Stimulated activated CD8-positive, alpha-beta memory T cell treated with anti-CD3 and anti-CD28 coated beads, Interleukin-12 subunit alpha, Interleukin-12 subunit beta, amount 100 ng/mL, for 24 hours (primary cell): ENCODE results near the gene KRTAP10-3.
A peak's percentile ranks its signal among the peaks of the same experiment; 100 is the strongest.

Experiments used
- DNase-seq: peaks from one replicate; pipeline ENCODE4 v3.0.0-alpha.2; 2020; ENCODE audit errors: extremely low read depth

The KRTAP10-3 gene

GRCh38 chr21:44519346-44520325, 39.0 kb downstream of the KRTAP10-3 start:
- DNase-seq: no peak

GRCh38 chr21:44518686-44519085, 39.9 kb downstream of the KRTAP10-3 start:
- DNase-seq: no peak

- no peak for DNase-seq
These were observed 41.3 kb downstream of the KRTAP10-3 start for GRCh38 chr21:44517175-44517899.

DNA sequence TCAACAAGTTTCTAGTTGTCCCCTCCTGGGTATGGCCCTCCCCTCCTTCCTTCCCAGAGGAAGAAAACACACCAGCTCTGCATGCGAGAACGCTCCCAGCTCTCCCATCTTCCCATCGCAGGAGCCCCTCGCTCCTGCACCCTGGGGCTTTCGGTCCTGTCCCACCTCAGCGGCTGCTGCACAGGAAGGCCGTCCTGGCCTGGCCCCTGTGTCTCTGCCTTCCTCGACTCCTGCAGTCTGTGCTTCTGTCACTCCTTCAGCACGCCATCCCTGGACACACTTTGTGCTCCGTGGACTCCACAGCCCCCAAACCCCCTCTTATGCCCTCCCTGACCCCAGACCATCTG, 41.8 kb downstream of the KRTAP10-3 start:
- no peak for DNase-seq

- DNase-seq: no peak
These were observed 42.3 kb downstream of the KRTAP10-3 start for GRCh38 chr21:44516342-44516741.

GRCh38 chr21:44515359-44516165, 43.0 kb downstream of the KRTAP10-3 start:
- DNase-seq: no peak

GRCh38 chr21:44514746-44515358, 43.7 kb downstream of the KRTAP10-3 start:
- no peak for DNase-seq

- no peak for DNase-seq
These were observed 44.4 kb downstream of the KRTAP10-3 start for GRCh38 chr21:44514218-44514520.

GRCh38 chr21:44513389-44514217, 45.0 kb downstream of the KRTAP10-3 start:
- DNase-seq: no peak

DNA sequence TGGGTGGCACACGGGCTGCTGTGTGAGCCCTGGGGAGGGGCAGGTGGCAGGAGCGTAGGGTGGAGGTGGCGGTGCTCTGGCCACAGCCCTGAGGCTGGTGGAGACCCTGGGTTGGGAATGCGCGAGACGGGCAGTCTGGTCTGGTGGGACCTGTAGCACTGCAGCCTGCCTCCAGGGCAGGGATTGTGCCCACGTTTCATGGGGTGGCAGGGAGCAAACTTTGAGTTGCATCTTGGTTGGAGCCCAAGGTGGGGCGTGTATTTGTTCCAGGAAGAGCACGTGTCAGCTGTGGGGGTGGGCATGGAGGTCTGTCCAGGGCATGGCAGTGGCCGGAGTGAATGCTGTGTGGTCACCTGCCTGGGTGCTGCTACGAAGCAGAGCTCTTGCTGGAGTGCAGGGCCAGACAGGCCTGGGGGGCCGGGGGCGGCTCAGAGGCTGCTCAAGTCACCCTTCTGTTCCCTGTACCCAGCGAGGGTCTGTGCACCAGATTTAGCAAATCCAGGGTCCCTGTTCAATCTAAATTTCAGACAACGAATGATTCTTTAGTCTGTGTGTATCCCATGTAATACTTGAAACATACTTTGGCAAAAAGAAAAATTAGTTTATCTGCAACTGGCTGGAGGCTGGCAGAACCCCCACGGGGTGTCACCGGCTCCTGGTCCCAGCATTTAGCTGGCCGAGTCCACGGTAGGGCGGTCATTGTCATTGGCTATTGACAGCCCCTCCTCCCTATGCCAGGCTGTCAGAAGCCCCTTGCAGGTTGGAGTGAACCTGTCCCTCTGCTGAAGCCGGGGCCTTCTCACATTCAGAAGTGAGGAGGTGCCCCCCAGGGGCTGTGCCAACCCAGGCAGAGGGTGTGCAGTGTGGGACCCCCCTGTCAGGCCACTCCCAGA, 45.9 kb downstream of the KRTAP10-3 start:
- DNase-seq: no peak

- DNase-seq: no peak
These were observed 46.7 kb downstream of the KRTAP10-3 start for GRCh38 chr21:44511938-44512275.

DNA sequence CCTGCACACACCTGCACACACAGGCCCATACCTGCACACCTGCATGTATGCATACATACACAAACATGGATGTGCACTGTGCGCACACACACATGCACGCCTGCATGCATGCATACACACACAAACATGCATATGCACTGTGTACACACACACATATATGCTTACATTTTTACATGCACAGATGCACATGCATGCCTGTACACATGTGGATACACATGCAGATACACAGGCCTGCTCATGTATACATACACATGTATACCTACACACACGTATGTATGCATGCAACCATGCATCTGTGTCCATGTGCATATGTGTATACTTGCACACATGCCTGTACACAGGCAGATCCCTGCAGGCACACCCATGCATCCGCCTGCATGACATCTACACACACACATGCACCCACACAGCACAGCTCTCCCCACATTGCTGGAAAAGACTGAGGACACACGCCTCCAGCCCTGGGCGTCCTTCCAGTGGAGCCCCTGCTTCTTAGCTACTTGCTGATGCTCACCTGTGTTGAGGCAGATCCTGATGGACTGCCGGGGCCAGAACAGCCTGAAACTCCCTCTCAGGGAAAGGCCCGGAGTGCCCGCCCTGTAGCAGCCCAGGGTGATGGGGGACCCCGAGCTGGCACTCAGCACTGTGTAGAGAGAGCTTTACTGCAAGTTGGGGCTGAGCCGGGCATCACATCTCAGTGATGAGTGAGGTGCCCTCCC, 47.2 kb downstream of the KRTAP10-3 start:
- no peak for DNase-seq

GRCh38 chr21:44510508-44511218, 47.9 kb downstream of the KRTAP10-3 start:
- DNase-seq: peak; percentile 31

DNA sequence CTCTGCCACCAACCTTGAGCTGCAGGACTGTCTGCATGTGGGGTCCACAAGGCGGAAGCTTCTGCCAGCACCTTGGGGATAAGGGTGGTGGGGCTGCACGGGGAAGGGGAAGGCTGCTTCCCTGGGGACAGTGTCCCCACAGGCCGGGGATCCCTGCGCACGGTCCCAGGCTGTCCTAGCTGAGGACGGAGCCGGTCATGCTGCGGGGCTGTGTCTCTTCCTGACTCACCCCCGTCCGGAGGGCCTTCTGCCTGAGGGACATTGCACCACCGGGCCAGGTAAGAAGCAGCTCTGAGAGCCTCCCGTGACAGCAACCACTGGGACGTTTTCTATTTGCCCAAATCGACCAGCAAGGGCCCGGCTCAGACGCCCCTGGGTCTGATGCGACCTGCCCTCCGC, 48.5 kb downstream of the KRTAP10-3 start:
- DNase-seq: no peak

DNA sequence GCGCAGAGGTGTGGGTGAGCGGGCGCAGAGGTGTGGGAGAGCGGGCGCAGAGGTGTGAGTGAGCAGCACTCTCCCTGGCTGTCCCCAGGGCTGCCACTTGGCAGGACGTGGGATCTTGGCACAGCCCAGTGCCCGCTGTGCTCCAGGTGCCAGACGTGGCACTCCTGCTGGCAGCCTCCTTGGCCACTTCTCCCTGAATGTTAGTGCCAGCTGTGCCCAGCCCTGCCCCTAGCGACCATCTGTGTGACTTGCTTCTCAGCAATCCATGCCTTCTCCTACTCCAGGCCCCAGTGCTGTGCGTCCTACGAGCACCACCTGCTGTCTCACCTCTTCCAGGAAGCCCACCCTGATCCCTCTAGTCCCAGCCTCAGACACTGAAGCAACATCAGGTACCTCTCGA, 49.1 kb downstream of the KRTAP10-3 start:
- DNase-seq: no peak

DNA sequence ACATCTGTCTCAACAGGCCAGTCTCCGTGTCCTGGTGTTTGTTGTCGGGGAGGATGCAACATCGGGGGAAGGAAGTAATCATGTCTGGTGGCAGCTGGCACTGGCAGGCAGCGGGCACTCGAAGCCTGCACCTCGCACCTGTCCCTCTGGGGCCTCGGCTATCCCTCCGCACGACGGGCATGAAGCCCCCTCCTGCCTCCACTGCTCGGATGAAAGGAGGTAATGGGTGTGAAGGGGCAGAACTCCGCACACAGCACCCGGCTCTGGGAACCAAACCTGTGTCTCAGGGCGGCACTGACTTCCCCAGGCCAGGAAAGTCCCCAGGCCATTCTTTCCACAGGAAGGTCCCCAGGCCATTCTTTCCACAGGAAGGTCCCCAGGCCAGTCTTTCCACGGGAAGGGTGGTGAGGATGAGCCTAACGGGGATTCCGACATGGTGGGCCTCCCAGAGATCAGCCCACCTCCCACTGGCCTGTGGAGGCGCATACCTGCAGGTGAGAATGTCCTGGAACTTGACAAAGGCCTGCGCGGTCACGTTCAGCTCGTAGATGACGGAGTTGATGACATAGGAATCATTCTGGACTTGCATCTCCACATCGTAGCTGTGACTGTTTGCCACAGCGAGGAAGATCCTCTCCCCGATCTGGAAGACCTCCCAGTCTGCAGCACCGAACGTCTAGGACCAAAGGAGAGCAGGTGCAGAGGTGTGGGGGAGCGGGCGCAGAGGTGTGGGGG, 49.7 kb downstream of the KRTAP10-3 start:
- no peak for DNase-seq

DNA sequence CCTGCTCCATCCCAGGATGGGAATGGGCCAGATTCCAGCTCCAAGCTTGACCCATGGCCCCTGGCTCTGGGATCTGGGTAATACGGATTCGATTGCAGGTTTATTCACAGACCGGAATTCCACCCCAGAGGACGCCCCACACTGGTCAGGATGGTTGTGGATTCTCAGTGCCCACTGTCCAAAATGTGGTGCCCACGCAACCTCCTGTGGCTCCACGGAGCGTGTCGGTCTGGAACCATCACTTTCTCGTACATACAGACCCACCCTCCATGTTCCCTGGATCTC, 50.2 kb downstream of the KRTAP10-3 start:
- DNase-seq: no peak
